ENCODE data around the gene EEIG1. TPM values are rescaled to one million over a fixed set of nuclear protein-coding genes. Genes with fewer than 3 reads are reported as not detected.

The EEIG1 gene
- total RNA-seq, 1 experiment from 2014 or later = 52.3 TPM

GRCh38 chr9:127982912-127983311, 2.1 kb upstream of the EEIG1 start:
- Histone ChIP-seq H3K4me1 (ENCODE audit: insufficient read depth, low read length) (peaks cover 3% of the 10 kb centered on the region), H2BK120ac (ENCODE audit: low read depth, low read length, poor library complexity, severe bottlenecking) (no peak overlapping the region), H3K4me2 (ENCODE audit: insufficient read depth, insufficient read length, low read length) (no peak overlapping the region), H4K20me1 (ENCODE audit: control insufficient read depth, insufficient read depth, insufficient read length) (no peaks in the 10 kb centered on the region), H4K5ac (ENCODE audit: insufficient read length, low read depth, low read length) (no peak overlapping the region), H3K27me3 (ENCODE audit: insufficient read depth, low read length) (no peaks in the 10 kb centered on the region), H3K9me3 (ENCODE audit: control insufficient read depth, low read depth, low read length) (no peaks in the 10 kb centered on the region), H2BK20ac (ENCODE audit: low read depth, low read length, poor library complexity, severe bottlenecking) (no peak overlapping the region), H2AK5ac (ENCODE audit: insufficient read length, low read length) (no peak overlapping the region), H3K14ac (ENCODE audit: insufficient read depth, low read length) (no peak overlapping the region), H3K79me2 (ENCODE audit: insufficient read depth, low read length) (peaks cover 4% of the 10 kb centered on the region; the same call in 1 of the 2 replicates), H3K23ac (ENCODE audit: insufficient read length, low read depth, low read length) (no peak overlapping the region), H3K56ac (ENCODE audit: insufficient read length, low read depth, low read length) (no peak overlapping the region), H3K79me1 (ENCODE audit: insufficient read depth, low read depth, low read length, poor library complexity, severe bottlenecking) (no peaks in the 10 kb centered on the region), H3K18ac (ENCODE audit: insufficient read length, low read depth, low read length) (no peak overlapping the region), H2BK12ac (ENCODE audit: insufficient read length, low read depth, low read length) (no peak overlapping the region), H2AFZ (ENCODE audit: low read length) (no peak overlapping the region), H2BK15ac (ENCODE audit: low read depth, low read length) (no peak overlapping the region), H3K27ac (ENCODE audit: insufficient read length, low read depth, low read length) (no peak overlapping the region), H3K9ac (ENCODE audit: extremely low read depth, insufficient read length, low read length) (no peak overlapping the region), H4K8ac (replicated peaks; ENCODE audit: insufficient read length, low read depth, low read length) (no peak overlapping the region), H3K23me2 (ENCODE audit: insufficient read length, low read depth, low read length, poor library complexity, severe bottlenecking) (peaks cover 19% of the 10 kb centered on the region), H2BK5ac (ENCODE audit: insufficient read length, low read length) (no peak overlapping the region), H3K4ac (ENCODE audit: low read depth, low read length) (no peak overlapping the region), H3T11ph (ENCODE audit: low read length) (no peak overlapping the region), H4K91ac (ENCODE audit: insufficient read length, low read depth, low read length) (no peak overlapping the region)
- no peak for TF ChIP-seq CTCF (conservative IDR thresholded peaks at IDR 0.05)
- Mint-ChIP-seq H3K4me1 (peaks cover 26 to 41% of the 10 kb centered on the region in 2 experiments), H3K4me3 (no peak overlapping the region), H3K36me3 (ENCODE audit: insufficient read depth in 1 of 3, low read depth in 3 of 3) (no peaks in the 10 kb centered on the region; a peak in 1 of 7 replicates), H3K27me3 (ENCODE audit: low read depth) (no peaks in the 10 kb centered on the region), H3K27ac (peak overlapping the region in 1 of 3 experiments; percentile 30; a peak in 2 of 7 replicates), H3K9me3 (no peaks in the 10 kb centered on the region)
- no peak for DNase-seq
- WGBS (ENCODE audit: extremely low coverage, insufficient read length, low lambda C conversion rate) = no CpG with 5 or more reads among the region's 1 CpG

All from H9 (cell line).